Measurements from ENCODE around the gene MARS2.
"Not testable (repeated sequence)": the region's sequence is repeated elsewhere in the genome, so short reads cannot be mapped to it uniquely, and the experiment has no call there.

The MARS2 gene

GRCh38 chr2:197707316-197708213 is 2.4 kb downstream of the MARS2 start:
- no peak for DNase-seq

GRCh38 chr2:197708331-197708730 is 3.2 kb downstream of the MARS2 start:
- no peak for DNase-seq

GRCh38 chr2:197709140-197709539 is 4.0 kb downstream of the MARS2 start:
- DNase-seq, result not testable (repeated sequence)

- no peak for DNase-seq
Observed at GRCh38 chr2:197710424-197711042, 5.4 kb downstream of the MARS2 start.

GRCh38 chr2:197711578-197711977 is 6.4 kb downstream of the MARS2 start:
- DNase-seq, result no peak

- no peak for DNase-seq
Observed at GRCh38 chr2:197713271-197713670, 8.1 kb downstream of the MARS2 start.

- DNase-seq, result no peak
Observed at GRCh38 chr2:197717863-197718262, 12.7 kb downstream of the MARS2 start.

- no peak for DNase-seq
Observed at GRCh38 chr2:197727011-197727410, 21.8 kb downstream of the MARS2 start.

- DNase-seq, result not testable (repeated sequence)
Observed at GRCh38 chr2:197728555-197729544, 23.7 kb downstream of the MARS2 start.

GRCh38 chr2:197740200-197740599 is 35.0 kb downstream of the MARS2 start:
- DNase-seq, result no peak
